SK-N-SH treated with all-trans-retinoic acid at 6 μM for 48 hours (cell line): Measurements from ENCODE around the gene PXMP2.
"Not testable (repeated sequence)": the region's sequence is repeated elsewhere in the genome, so short reads cannot be mapped to it uniquely, and the experiment has no call there.

ENCODE experiments used
- ATAC-seq: fragments of 200-7000 bp; cut with Tn5 transposase; 3 replicates; pipeline ENCODE4 v1.9.1; 2020; ENCODE audit warnings: mild to moderate bottlenecking, moderate library complexity
- ARNTL ChIP-seq: fragments of 450-650 bp; formaldehyde crosslinking; IDR thresholded peaks from 2 replicates; pipeline ENCODE4 v1.5.0; 2020; ENCODE audit warnings: low read depth, mild to moderate bottlenecking, moderate library complexity, borderline replicate concordance
- BACH2 ChIP-seq: fragments of 250-450 bp; sonication (Bioruptor Pico); IDR thresholded peaks from 2 replicates; pipeline ENCODE4 v1.9.0; 2021; ENCODE audit warnings: mild to moderate bottlenecking, borderline replicate concordance
- CSDC2 ChIP-seq: fragments of 250-450 bp; sonication (Bioruptor Pico); IDR thresholded peaks from 2 replicates; pipeline ENCODE4 v1.5.0; 2020; ENCODE audit warnings: mild to moderate bottlenecking, moderate library complexity
- ESRRG ChIP-seq: fragments of 250-450 bp; sonication (Bioruptor Pico); IDR thresholded peaks from 2 replicates; pipeline ENCODE4 v1.6.1; 2021; ENCODE audit warnings: mild to moderate bottlenecking
- ISL1 ChIP-seq: fragments of 250-450 bp; sonication (Bioruptor Pico); IDR thresholded peaks from 2 replicates; pipeline ENCODE4 v2.1.2; 2022; ENCODE audit warnings: mild to moderate bottlenecking, moderate library complexity
- OSR1 ChIP-seq: fragments of 250-450 bp; sonication (Bioruptor Pico); IDR thresholded peaks from 2 replicates; pipeline ENCODE4 v1.8.0; 2022; ENCODE audit warnings: moderate library complexity, mild to moderate bottlenecking, inconsistent platforms
- PPARA ChIP-seq: fragments of 250-450 bp; sonication (Bioruptor Pico); IDR thresholded peaks from 2 replicates; pipeline ENCODE4 v1.5.0; 2020; ENCODE audit warnings: mild to moderate bottlenecking, borderline replicate concordance
- RARB ChIP-seq: fragments of 250-450 bp; sonication (Bioruptor Pico); IDR thresholded peaks from 2 replicates; pipeline ENCODE4 v1.8.0; 2021; ENCODE audit warnings: mild to moderate bottlenecking, moderate library complexity
- SNAI2 ChIP-seq: fragments of 250-450 bp; sonication (Bioruptor Pico); IDR thresholded peaks from 2 replicates; pipeline ENCODE4 v1.5.0; 2020; ENCODE audit warnings: mild to moderate bottlenecking, moderate library complexity
- TCF4 ChIP-seq: fragments of 250-450 bp; sonication (Bioruptor Pico); IDR thresholded peaks from 2 replicates; pipeline ENCODE4 v1.8.0; 2021; ENCODE audit warnings: mild to moderate bottlenecking, moderate library complexity, borderline replicate concordance
- TOX ChIP-seq: fragments of 250-450 bp; sonication (Bioruptor Pico); IDR thresholded peaks from 2 replicates; pipeline ENCODE4 v1.8.0; 2021; ENCODE audit warnings: mild to moderate bottlenecking, moderate library complexity, borderline replicate concordance
- ZFP3 ChIP-seq: fragments of 250-450 bp; sonication (Bioruptor Pico); IDR thresholded peaks from 2 replicates; pipeline ENCODE4 v1.5.0; 2020; ENCODE audit warnings: mild to moderate bottlenecking, moderate library complexity
- ZFP30 ChIP-seq: fragments of 450-650 bp; formaldehyde crosslinking; IDR thresholded peaks from 2 replicates; pipeline ENCODE4 v1.5.0; 2022; ENCODE audit warnings: mild to moderate bottlenecking, moderate library complexity
- ZNF565 ChIP-seq: fragments of 450-650 bp; formaldehyde crosslinking; conservative IDR thresholded peaks from 2 replicates; pipeline ENCODE4 v1.5.0; 2020; ENCODE audit warnings: low read depth, mild to moderate bottlenecking, moderate library complexity
- ZNF70 ChIP-seq: fragments of 450-650 bp; formaldehyde crosslinking; IDR thresholded peaks from 2 replicates; pipeline ENCODE4 v1.5.0; 2020; ENCODE audit warnings: mild to moderate bottlenecking, moderate library complexity
- ZNF8 ChIP-seq: fragments of 450-650 bp; formaldehyde crosslinking; IDR thresholded peaks from 2 replicates; pipeline ENCODE4 v1.5.0; 2020; ENCODE audit warnings: mild to moderate bottlenecking, moderate library complexity
- TF ChIP-seq, protein P1 (sequence below): fragments of 250-450 bp; sonication (Bioruptor Pico); IDR thresholded peaks from 2 replicates; pipeline ENCODE4 v1.5.0; 2020; ENCODE audit warnings: mild to moderate bottlenecking, moderate library complexity
- TF ChIP-seq, protein P2 (sequence below): fragments of 250-450 bp; sonication (Bioruptor Pico); IDR thresholded peaks from 2 replicates; pipeline ENCODE4 v1.5.1; 2020; ENCODE audit warnings: low read depth, mild to moderate bottlenecking, moderate library complexity
- TF ChIP-seq, protein P3 (sequence below): fragments of 250-450 bp; sonication (Bioruptor Pico); IDR thresholded peaks from 2 replicates; pipeline ENCODE4 v1.8.0; 2021; ENCODE audit warnings: low read depth, mild to moderate bottlenecking, moderate library complexity, borderline replicate concordance

PXMP2 gene

DNA sequence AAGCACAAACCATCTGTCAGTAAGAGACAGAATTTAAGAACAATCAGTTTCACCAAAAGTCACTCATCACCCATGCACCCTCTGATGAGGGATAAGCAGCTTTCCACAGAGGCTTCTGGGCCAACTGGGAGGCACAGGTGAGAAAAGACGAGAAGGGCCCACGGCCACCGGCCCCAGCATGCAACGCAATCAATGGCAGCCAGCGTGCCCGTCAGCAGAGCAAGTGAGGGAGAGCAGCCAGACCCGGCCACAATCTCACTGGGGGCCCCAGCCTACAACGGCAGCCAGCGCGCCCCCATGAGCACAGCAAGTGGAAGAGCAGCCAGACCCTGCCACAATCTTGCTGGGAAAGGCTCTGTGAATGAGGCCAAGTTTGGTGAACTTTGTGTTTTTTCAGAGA, 60.9 kb downstream of the PXMP2 start:
- no peak for TF ChIP-seq TOX (CRISPR knock-in tag)
- TF ChIP-seq ESRRG = no peak
- TF ChIP-seq ARNTL (CRISPR knock-in tag) = no peak
- no peak for TF ChIP-seq ZFP3
- no peak for TF ChIP-seq ZNF70 (CRISPR knock-in tag)
- no peak for TF ChIP-seq PPARA (CRISPR knock-in tag)
- TF ChIP-seq, protein P1, sequence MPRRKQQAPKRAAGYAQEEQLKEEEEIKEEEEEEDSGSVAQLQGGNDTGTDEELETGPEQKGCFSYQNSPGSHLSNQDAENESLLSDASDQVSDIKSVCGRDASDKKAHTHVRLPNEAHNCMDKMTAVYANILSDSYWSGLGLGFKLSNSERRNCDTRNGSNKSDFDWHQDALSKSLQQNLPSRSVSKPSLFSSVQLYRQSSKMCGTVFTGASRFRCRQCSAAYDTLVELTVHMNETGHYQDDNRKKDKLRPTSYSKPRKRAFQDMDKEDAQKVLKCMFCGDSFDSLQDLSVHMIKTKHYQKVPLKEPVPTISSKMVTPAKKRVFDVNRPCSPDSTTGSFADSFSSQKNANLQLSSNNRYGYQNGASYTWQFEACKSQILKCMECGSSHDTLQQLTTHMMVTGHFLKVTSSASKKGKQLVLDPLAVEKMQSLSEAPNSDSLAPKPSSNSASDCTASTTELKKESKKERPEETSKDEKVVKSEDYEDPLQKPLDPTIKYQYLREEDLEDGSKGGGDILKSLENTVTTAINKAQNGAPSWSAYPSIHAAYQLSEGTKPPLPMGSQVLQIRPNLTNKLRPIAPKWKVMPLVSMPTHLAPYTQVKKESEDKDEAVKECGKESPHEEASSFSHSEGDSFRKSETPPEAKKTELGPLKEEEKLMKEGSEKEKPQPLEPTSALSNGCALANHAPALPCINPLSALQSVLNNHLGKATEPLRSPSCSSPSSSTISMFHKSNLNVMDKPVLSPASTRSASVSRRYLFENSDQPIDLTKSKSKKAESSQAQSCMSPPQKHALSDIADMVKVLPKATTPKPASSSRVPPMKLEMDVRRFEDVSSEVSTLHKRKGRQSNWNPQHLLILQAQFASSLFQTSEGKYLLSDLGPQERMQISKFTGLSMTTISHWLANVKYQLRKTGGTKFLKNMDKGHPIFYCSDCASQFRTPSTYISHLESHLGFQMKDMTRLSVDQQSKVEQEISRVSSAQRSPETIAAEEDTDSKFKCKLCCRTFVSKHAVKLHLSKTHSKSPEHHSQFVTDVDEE (CRISPR knock-in tag) = no peak
- no peak for ATAC-seq

DNA sequence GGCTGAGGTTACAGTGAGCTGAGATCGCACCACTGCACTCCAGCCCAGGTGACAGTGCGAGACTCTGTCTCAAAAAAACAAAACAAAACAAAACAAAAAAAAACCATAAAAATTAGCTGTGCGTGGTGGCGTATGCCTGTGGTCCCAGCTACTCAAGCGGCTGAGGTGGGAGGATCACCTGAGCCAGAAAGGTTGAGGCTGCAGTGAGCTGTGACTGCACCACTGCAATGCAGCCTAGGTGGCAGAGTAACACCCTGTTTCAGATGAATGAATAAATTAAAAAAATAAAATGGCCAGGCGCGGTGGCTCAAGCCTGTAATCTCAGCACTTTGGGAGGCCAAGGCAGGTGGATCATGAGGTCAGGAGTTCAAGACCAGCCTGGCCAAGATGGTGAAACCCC, 66.3 kb downstream of the PXMP2 start:
- ATAC-seq = not testable (repeated sequence)

GRCh38 chr12:132754160-132754932, 67.0 kb downstream of the PXMP2 start:
- TF ChIP-seq PPARA (CRISPR knock-in tag) (no peak), ISL1 (CRISPR knock-in tag) (no peak), RARB (CRISPR knock-in tag) (no peak), TCF4 (CRISPR knock-in tag) (no peak), ESRRG (no peak), ZNF8 (CRISPR knock-in tag) (no peak), OSR1 (CRISPR knock-in tag) (no peak), CSDC2 (CRISPR knock-in tag) (no peak), SNAI2 (CRISPR knock-in tag) (no peak), TOX (CRISPR knock-in tag) (no peak), BACH2 (CRISPR knock-in tag) (no peak), ZNF565 (CRISPR knock-in tag) (no peak), ARNTL (CRISPR knock-in tag) (no peak), ZFP30 (no peak)
- TF ChIP-seq, protein P1 (CRISPR knock-in tag) = no peak
- TF ChIP-seq, protein P2, sequence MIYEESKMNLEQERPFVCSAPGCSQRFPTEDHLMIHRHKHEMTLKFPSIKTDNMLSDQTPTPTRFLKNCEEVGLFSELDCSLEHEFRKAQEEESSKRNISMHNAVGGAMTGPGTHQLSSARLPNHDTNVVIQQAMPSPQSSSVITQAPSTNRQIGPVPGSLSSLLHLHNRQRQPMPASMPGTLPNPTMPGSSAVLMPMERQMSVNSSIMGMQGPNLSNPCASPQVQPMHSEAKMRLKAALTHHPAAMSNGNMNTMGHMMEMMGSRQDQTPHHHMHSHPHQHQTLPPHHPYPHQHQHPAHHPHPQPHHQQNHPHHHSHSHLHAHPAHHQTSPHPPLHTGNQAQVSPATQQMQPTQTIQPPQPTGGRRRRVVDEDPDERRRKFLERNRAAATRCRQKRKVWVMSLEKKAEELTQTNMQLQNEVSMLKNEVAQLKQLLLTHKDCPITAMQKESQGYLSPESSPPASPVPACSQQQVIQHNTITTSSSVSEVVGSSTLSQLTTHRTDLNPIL = no peak
- TF ChIP-seq, protein P3, sequence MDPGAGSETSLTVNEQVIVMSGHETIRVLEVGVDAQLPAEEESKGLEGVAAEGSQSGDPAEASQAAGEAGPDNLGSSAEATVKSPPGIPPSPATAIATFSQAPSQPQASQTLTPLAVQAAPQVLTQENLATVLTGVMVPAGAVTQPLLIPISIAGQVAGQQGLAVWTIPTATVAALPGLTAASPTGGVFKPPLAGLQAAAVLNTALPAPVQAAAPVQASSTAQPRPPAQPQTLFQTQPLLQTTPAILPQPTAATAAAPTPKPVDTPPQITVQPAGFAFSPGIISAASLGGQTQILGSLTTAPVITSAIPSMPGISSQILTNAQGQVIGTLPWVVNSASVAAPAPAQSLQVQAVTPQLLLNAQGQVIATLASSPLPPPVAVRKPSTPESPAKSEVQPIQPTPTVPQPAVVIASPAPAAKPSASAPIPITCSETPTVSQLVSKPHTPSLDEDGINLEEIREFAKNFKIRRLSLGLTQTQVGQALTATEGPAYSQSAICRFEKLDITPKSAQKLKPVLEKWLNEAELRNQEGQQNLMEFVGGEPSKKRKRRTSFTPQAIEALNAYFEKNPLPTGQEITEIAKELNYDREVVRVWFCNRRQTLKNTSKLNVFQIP (CRISPR knock-in tag) = no peak
- ATAC-seq = no peak
